ENCODE data around the gene SERPINA4. TPM values are rescaled to one million over a fixed set of nuclear protein-coding genes. Genes with fewer than 3 reads are reported as not detected.

Gene SERPINA4
- polyA plus RNA-seq, 1 of the 3 experiments (the other 2 are of a cell fraction) = not detected

- no peaks in the 10 kb centered on the region for H3K9me2 ChIP-seq
- H3K27ac ChIP-seq (ENCODE audit: low read depth in 2 of 2, low read length in 1 of 2) = no peak overlapping the region
- H3K79me2 ChIP-seq (ENCODE audit: insufficient read depth) = no peaks in the 10 kb centered on the region
- 33% methylated on average over 7 of the region's 7 CpGs for WGBS (ENCODE audit: low lambda C conversion rate)
- no peaks in the 10 kb centered on the region for H4K20me1 ChIP-seq (ENCODE audit: insufficient read depth)
- H2AFZ ChIP-seq (ENCODE audit: low read depth) = no peak overlapping the region
- H3K4me2 ChIP-seq = no peak overlapping the region
- TF ChIP-seq NFIC (IDR thresholded peaks at IDR 0.05; ENCODE audit: borderline replicate concordance) (no peak), TEAD4 (IDR thresholded peaks at IDR 0.05; ENCODE audit: borderline replicate concordance, insufficient read depth) (no peak), USF1 (IDR thresholded peaks at IDR 0.05; ENCODE audit: borderline replicate concordance, low read depth) (no peak), RAD21 (IDR thresholded peaks at IDR 0.05; ENCODE audit: low read length) (no peak), FOSL2 (IDR thresholded peaks at IDR 0.05; ENCODE audit: borderline replicate concordance, low read depth) (no peak), EP300 (IDR thresholded peaks at IDR 0.05; ENCODE audit: borderline replicate concordance in 1 of 2, low read depth in 1 of 2, low read length in 1 of 2) (no peak), IRF3 (IDR thresholded peaks at IDR 0.05; ENCODE audit: low read depth, low read length) (no peak), EZH2phosphoT487 (IDR thresholded peaks at IDR 0.05; ENCODE audit: borderline replicate concordance, low read depth) (no peak), ZBTB33 (IDR thresholded peaks at IDR 0.05; ENCODE audit: borderline replicate concordance, low read depth) (no peak), ELF1 (IDR thresholded peaks at IDR 0.05) (no peak), RCOR1 (IDR thresholded peaks at IDR 0.05; ENCODE audit: low read length) (no peak), RXRA (IDR thresholded peaks at IDR 0.05; ENCODE audit: borderline replicate concordance, low read depth) (no peak), JUND (IDR thresholded peaks at IDR 0.05) (no peak), GATA2 (CRISPR knock-in tag; IDR thresholded peaks at IDR 0.05) (no peak), MXI1 (IDR thresholded peaks at IDR 0.05; ENCODE audit: low read depth, low read length) (no peak), SMC3 (IDR thresholded peaks at IDR 0.05; ENCODE audit: low read depth, low read length) (no peak)
- TF ChIP-seq, protein P1, sequence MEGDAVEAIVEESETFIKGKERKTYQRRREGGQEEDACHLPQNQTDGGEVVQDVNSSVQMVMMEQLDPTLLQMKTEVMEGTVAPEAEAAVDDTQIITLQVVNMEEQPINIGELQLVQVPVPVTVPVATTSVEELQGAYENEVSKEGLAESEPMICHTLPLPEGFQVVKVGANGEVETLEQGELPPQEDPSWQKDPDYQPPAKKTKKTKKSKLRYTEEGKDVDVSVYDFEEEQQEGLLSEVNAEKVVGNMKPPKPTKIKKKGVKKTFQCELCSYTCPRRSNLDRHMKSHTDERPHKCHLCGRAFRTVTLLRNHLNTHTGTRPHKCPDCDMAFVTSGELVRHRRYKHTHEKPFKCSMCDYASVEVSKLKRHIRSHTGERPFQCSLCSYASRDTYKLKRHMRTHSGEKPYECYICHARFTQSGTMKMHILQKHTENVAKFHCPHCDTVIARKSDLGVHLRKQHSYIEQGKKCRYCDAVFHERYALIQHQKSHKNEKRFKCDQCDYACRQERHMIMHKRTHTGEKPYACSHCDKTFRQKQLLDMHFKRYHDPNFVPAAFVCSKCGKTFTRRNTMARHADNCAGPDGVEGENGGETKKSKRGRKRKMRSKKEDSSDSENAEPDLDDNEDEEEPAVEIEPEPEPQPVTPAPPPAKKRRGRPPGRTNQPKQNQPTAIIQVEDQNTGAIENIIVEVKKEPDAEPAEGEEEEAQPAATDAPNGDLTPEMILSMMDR (IDR thresholded peaks at IDR 0.05) = no peak
- TF ChIP-seq, protein P2, sequence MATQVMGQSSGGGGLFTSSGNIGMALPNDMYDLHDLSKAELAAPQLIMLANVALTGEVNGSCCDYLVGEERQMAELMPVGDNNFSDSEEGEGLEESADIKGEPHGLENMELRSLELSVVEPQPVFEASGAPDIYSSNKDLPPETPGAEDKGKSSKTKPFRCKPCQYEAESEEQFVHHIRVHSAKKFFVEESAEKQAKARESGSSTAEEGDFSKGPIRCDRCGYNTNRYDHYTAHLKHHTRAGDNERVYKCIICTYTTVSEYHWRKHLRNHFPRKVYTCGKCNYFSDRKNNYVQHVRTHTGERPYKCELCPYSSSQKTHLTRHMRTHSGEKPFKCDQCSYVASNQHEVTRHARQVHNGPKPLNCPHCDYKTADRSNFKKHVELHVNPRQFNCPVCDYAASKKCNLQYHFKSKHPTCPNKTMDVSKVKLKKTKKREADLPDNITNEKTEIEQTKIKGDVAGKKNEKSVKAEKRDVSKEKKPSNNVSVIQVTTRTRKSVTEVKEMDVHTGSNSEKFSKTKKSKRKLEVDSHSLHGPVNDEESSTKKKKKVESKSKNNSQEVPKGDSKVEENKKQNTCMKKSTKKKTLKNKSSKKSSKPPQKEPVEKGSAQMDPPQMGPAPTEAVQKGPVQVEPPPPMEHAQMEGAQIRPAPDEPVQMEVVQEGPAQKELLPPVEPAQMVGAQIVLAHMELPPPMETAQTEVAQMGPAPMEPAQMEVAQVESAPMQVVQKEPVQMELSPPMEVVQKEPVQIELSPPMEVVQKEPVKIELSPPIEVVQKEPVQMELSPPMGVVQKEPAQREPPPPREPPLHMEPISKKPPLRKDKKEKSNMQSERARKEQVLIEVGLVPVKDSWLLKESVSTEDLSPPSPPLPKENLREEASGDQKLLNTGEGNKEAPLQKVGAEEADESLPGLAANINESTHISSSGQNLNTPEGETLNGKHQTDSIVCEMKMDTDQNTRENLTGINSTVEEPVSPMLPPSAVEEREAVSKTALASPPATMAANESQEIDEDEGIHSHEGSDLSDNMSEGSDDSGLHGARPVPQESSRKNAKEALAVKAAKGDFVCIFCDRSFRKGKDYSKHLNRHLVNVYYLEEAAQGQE (IDR thresholded peaks at IDR 0.05; ENCODE audit: low read depth, low read length) = no peak
- TF ChIP-seq, protein P3, sequence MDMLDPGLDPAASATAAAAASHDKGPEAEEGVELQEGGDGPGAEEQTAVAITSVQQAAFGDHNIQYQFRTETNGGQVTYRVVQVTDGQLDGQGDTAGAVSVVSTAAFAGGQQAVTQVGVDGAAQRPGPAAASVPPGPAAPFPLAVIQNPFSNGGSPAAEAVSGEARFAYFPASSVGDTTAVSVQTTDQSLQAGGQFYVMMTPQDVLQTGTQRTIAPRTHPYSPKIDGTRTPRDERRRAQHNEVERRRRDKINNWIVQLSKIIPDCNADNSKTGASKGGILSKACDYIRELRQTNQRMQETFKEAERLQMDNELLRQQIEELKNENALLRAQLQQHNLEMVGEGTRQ (IDR thresholded peaks at IDR 0.05; ENCODE audit: borderline replicate concordance, low read depth, low read length) = no peak
- ChIA-PET CTCF (no interaction called here), POLR2A (no interaction called here)
- H3F3A ChIP-seq (replicated peaks; ENCODE audit: insufficient read depth) = no peaks in the 10 kb centered on the region
- no peak for DNase-seq
- no peak overlapping the region for H3K4me3 ChIP-seq (ENCODE audit: low read depth in 2 of 2, low read length in 1 of 2)
- H3K4me1 ChIP-seq (ENCODE audit: control insufficient read depth in 1 of 2, insufficient read depth in 2 of 2, low read depth in 1 of 2, low read length in 1 of 2) = no peaks in the 10 kb centered on the region
- H3K9me3 ChIP-seq = no peaks in the 10 kb centered on the region
- H3K9ac ChIP-seq = no peak overlapping the region
- H3K27me3 ChIP-seq (ENCODE audit: insufficient read depth) = peaks cover 6% of the 10 kb centered on the region; the same call in 1 of the 2 replicates
- H3K36me3 ChIP-seq (replicated peaks in 1 of 2; ENCODE audit: control insufficient read depth in 1 of 2, insufficient read depth in 2 of 2, low read length in 1 of 2) = no peaks in the 10 kb centered on the region
These were observed 46.9 kb upstream of the SERPINA4 start for GRCh38 chr14:94514351-94514750.

All from SK-N-SH (cell line).